ENCODE data around the gene ACIN1.

The ACIN1 gene

GRCh38 chr14:23093104-23093503, 1.8 kb downstream of the ACIN1 start:
- peak overlapping the region; percentile 98 for H3K4me3 ChIP-seq (ENCODE audit: low read length)
- TF ChIP-seq CTCF (conservative IDR thresholded peaks at IDR 0.05; ENCODE audit: low read depth, low read length), result no peak
- no peak for DNase-seq (ENCODE audit: low read depth)

GRCh38 chr14:23091294-23092225, 3.4 kb downstream of the ACIN1 start:
- DNase-seq (ENCODE audit: low read depth), result no peak
- TF ChIP-seq CTCF (conservative IDR thresholded peaks at IDR 0.05; ENCODE audit: low read depth, low read length), result no peak
- H3K4me3 ChIP-seq (ENCODE audit: low read length), result no peak overlapping the region

- no peak overlapping the region for H3K4me3 ChIP-seq (ENCODE audit: low read length)
- no peak for DNase-seq (ENCODE audit: low read depth)
- no peak for TF ChIP-seq CTCF (conservative IDR thresholded peaks at IDR 0.05; ENCODE audit: low read depth, low read length)
Measured at GRCh38 chr14:23090254-23090636, 4.7 kb downstream of the ACIN1 start.

GRCh38 chr14:23089498-23090253, 5.3 kb downstream of the ACIN1 start:
- TF ChIP-seq CTCF (conservative IDR thresholded peaks at IDR 0.05; ENCODE audit: low read depth, low read length), result no peak
- no peak for DNase-seq (ENCODE audit: low read depth)
- H3K4me3 ChIP-seq (ENCODE audit: low read length), result no peak overlapping the region

- no peak overlapping the region for H3K4me3 ChIP-seq (ENCODE audit: low read length)
- no peak for TF ChIP-seq CTCF (conservative IDR thresholded peaks at IDR 0.05; ENCODE audit: low read depth, low read length)
- DNase-seq (ENCODE audit: low read depth), result no peak
Measured at GRCh38 chr14:23086565-23086964, 8.4 kb downstream of the ACIN1 start.

- no peak for DNase-seq (ENCODE audit: low read depth)
Measured at GRCh38 chr14:23085458-23085857, 9.5 kb downstream of the ACIN1 start.

More at GRCh38 chr14:23085458-23085857, 9.5 kb downstream of the ACIN1 start:
- no peak for TF ChIP-seq CTCF (conservative IDR thresholded peaks at IDR 0.05; ENCODE audit: low read depth, low read length)
- H3K4me3 ChIP-seq (ENCODE audit: low read length), result no peak overlapping the region

All from retinal pigment epithelial cell (primary cell).